ENCODE results near the gene IFITM1. TPM values are rescaled to one million over a fixed set of nuclear protein-coding genes. Genes with fewer than 3 reads are reported as not detected.

Gene IFITM1
- polyA plus RNA-seq, 3 donors: 26.0 to 49.5 (median 36.3) TPM

DNA sequence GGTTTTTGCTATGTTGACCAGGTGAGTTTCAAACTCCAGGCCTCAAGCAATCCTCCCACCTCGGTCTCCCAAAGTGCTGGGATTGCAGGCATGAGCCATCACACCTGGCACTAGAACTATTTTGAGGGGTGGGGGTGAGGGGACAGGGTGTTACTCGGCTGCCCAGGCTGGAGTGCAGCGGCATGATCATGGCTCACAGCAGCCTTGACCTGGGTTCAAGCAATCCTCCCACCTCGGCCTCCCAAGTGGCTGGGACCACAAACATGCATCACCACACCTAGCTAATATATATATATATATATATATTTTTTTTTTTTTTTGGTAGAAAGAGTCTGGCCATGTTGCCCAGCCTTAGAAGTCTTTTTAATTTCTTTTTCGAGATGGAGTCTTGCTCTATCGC, 23.9 kb downstream of the IFITM1 start:
- Histone ChIP-seq H4K20me1 (ENCODE audit: insufficient read depth, low read length) (no peaks in the 10 kb centered on the region), H2AFZ (ENCODE audit: insufficient read depth, low read depth, low read length, poor library complexity, severe bottlenecking) (no peak overlapping the region), H3K4me1 (ENCODE audit: control insufficient read depth in 1 of 2, insufficient read depth in 2 of 2, low read length in 2 of 2) (peaks cover 16 to 17% of the 10 kb centered on the region in 2 donors), H3K27ac (ENCODE audit: low read depth in 1 of 2, low read length in 2 of 2) (no peak overlapping the region), H3K9ac (ENCODE audit: insufficient read depth, low read length, poor library complexity, severe bottlenecking) (no peak overlapping the region), H3K36me3 (replicated peaks in 1 of 2; ENCODE audit: control insufficient read depth in 1 of 2, insufficient read depth in 2 of 2, low read length in 2 of 2) (no peaks in the 10 kb centered on the region), H3K4me2 (replicated peaks; ENCODE audit: extremely low read depth, low read length, poor library complexity, severe bottlenecking) (no peak overlapping the region), H3K27me3 (ENCODE audit: control insufficient read depth in 2 of 2, insufficient read depth in 2 of 2, low read length in 2 of 2) (no peaks in the 10 kb centered on the region), H3K79me2 (ENCODE audit: insufficient read depth, low read length) (no peaks in the 10 kb centered on the region), H3K4me3 (replicated peaks in 1 of 3; ENCODE audit: low read depth in 2 of 3, low read length in 3 of 3) (no peak overlapping the region), H3K9me3 (replicated peaks in 1 of 2; ENCODE audit: control insufficient read depth in 1 of 2, insufficient read depth in 1 of 2, low read length in 2 of 2) (peaks cover 0 to 7% of the 10 kb centered on the region in 2 donors)
- Mint-ChIP-seq H3K27ac (no peak overlapping the region), H3K9me3 (peaks cover 0 to 8% (median 5%) of the 10 kb centered on the region in 7 donors), H3K4me3 (no peak overlapping the region), H3K4me1 (peaks cover 24% of the 10 kb centered on the region), H3K36me3 (no peaks in the 10 kb centered on the region), H3K27me3 (ENCODE audit: low read depth in 3 of 3) (peaks cover 4 to 8% (median 7%) of the 10 kb centered on the region in 3 donors)
- no peak for DNase-seq
- intact Hi-C loops (cut with micrococcal nuclease): no loop called here
- 97% methylated on average over 2 of the region's 6 CpGs for WGBS (ENCODE audit: insufficient coverage)
- TF ChIP-seq, protein P1, sequence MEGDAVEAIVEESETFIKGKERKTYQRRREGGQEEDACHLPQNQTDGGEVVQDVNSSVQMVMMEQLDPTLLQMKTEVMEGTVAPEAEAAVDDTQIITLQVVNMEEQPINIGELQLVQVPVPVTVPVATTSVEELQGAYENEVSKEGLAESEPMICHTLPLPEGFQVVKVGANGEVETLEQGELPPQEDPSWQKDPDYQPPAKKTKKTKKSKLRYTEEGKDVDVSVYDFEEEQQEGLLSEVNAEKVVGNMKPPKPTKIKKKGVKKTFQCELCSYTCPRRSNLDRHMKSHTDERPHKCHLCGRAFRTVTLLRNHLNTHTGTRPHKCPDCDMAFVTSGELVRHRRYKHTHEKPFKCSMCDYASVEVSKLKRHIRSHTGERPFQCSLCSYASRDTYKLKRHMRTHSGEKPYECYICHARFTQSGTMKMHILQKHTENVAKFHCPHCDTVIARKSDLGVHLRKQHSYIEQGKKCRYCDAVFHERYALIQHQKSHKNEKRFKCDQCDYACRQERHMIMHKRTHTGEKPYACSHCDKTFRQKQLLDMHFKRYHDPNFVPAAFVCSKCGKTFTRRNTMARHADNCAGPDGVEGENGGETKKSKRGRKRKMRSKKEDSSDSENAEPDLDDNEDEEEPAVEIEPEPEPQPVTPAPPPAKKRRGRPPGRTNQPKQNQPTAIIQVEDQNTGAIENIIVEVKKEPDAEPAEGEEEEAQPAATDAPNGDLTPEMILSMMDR (IDR thresholded peaks at IDR 0.05): no peak

DNA sequence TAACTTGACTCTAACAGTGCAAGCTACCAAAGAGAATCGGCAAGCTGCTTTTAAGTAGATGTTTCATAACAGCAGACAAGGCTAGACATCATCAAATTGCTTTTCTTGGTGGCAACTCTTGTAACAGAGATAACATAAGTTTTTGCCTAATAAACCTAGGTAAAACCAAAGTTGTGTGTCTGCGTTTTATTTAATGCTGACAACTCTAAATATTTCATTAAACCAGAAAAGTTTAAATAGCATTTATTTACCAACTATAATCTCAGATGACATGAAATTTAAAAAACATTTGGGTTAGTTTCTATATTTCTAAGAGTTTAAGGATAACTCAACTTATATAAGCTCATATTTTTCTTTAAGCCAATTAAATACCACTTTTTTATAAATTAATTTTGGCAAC, 26.1 kb downstream of the IFITM1 start:
- no peaks in the 10 kb centered on the region for H3K27me3 ChIP-seq (ENCODE audit: control insufficient read depth in 2 of 2, insufficient read depth in 2 of 2, low read length in 2 of 2)
- no peak overlapping the region for H3K27ac Mint-ChIP-seq
- no peak overlapping the region for H3K4me3 ChIP-seq (replicated peaks in 1 of 3; ENCODE audit: low read depth in 2 of 3, low read length in 3 of 3)
- H3K79me2 ChIP-seq (ENCODE audit: insufficient read depth, low read length): no peaks in the 10 kb centered on the region
- TF ChIP-seq, protein P1 (IDR thresholded peaks at IDR 0.05): no peak
- H3K36me3 Mint-ChIP-seq: no peaks in the 10 kb centered on the region
- H3K27me3 Mint-ChIP-seq (ENCODE audit: low read depth in 3 of 3): peaks cover 6 to 8% (median 7%) of the 10 kb centered on the region in 3 donors
- intact Hi-C loops (cut with micrococcal nuclease): no loop called here
- H4K20me1 ChIP-seq (ENCODE audit: insufficient read depth, low read length): no peaks in the 10 kb centered on the region
- H3K9ac ChIP-seq (ENCODE audit: insufficient read depth, low read length, poor library complexity, severe bottlenecking): no peak overlapping the region
- peaks cover 16 to 17% of the 10 kb centered on the region in 2 donors for H3K4me1 ChIP-seq (ENCODE audit: control insufficient read depth in 1 of 2, insufficient read depth in 2 of 2, low read length in 2 of 2)
- no peak overlapping the region for H3K4me2 ChIP-seq (replicated peaks; ENCODE audit: extremely low read depth, low read length, poor library complexity, severe bottlenecking)
- peaks cover 0 to 4% (median 0%) of the 10 kb centered on the region in 7 donors for H3K9me3 Mint-ChIP-seq
- no peak overlapping the region for H2AFZ ChIP-seq (ENCODE audit: insufficient read depth, low read depth, low read length, poor library complexity, severe bottlenecking)
- no peaks in the 10 kb centered on the region for H3K9me3 ChIP-seq (replicated peaks in 1 of 2; ENCODE audit: control insufficient read depth in 1 of 2, insufficient read depth in 1 of 2, low read length in 2 of 2)
- H3K4me3 Mint-ChIP-seq: no peak overlapping the region
- no peak overlapping the region for H3K27ac ChIP-seq (ENCODE audit: low read depth in 1 of 2, low read length in 2 of 2)
- H3K36me3 ChIP-seq (replicated peaks in 1 of 2; ENCODE audit: control insufficient read depth in 1 of 2, insufficient read depth in 2 of 2, low read length in 2 of 2): no peaks in the 10 kb centered on the region
- WGBS (ENCODE audit: insufficient coverage): 100% methylated on average over 1 of the region's 2 CpGs
- DNase-seq: no peak
- H3K4me1 Mint-ChIP-seq: peaks cover 24% of the 10 kb centered on the region
